Adrenal gland (tissue), 5 donors: ENCODE measurements around the gene LSAMP.

Experiments
- POLR2A ChIP-seq, 2 donors: fragments of 450-650 bp; IDR thresholded peaks; one replicate each; pipeline ENCODE4 v1.6.1; 2017; ENCODE audit warnings: antibody characterized with exemption in 2 of 2, mild to moderate bottlenecking in 2 of 2, moderate library complexity in 1 of 2
- TF ChIP-seq, protein P1 (sequence below), 6 experiments: fragments of 450-650 bp in 4 of 6; fragments of 200-600 bp in 2 of 6; sonication (generic) in 1 of 6; IDR thresholded peaks; 1 replicate in 5 of 6; 2 replicates in 1 of 6; pipeline versions ENCODE4 v1.5.1 to v1.8.0; 2016 to 2021; ENCODE audit warnings: antibody characterized with exemption in 6 of 6, mild to moderate bottlenecking in 2 of 6, moderate library complexity in 1 of 6
- donor health status: DM: no; HTN: no; CAD: no.

DNA sequence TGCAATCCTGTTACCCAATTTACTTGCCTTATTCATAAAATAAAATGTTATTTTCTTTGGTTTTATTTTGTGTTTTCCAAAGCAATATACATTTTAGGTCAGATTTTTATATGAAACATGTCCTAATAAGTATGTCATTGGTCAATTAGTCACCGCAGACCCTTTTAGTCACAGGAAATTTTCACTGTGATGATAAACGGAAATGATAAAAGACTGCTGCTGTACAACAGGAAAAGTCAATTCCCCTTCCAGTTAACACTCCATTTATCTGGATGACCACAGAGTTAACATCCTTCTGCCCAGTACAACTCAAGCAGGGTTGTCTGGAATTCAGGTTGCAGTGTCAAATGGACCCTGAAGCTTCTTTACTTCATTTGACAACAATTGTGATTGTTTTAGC, 175.2 kb downstream of the LSAMP start:
- TF ChIP-seq POLR2A (IDR thresholded peaks at IDR 0.05) = no peak
- TF ChIP-seq, protein P1, sequence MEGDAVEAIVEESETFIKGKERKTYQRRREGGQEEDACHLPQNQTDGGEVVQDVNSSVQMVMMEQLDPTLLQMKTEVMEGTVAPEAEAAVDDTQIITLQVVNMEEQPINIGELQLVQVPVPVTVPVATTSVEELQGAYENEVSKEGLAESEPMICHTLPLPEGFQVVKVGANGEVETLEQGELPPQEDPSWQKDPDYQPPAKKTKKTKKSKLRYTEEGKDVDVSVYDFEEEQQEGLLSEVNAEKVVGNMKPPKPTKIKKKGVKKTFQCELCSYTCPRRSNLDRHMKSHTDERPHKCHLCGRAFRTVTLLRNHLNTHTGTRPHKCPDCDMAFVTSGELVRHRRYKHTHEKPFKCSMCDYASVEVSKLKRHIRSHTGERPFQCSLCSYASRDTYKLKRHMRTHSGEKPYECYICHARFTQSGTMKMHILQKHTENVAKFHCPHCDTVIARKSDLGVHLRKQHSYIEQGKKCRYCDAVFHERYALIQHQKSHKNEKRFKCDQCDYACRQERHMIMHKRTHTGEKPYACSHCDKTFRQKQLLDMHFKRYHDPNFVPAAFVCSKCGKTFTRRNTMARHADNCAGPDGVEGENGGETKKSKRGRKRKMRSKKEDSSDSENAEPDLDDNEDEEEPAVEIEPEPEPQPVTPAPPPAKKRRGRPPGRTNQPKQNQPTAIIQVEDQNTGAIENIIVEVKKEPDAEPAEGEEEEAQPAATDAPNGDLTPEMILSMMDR (IDR thresholded peaks at IDR 0.05) = no peak
